HepG2 (cell line): ENCODE results near the gene ZFP90. TPM values are rescaled to one million over a fixed set of nuclear protein-coding genes. Genes with fewer than 3 reads are reported as not detected.

ENCODE experiments used
- CC2D1A ChIP-seq: sonication (generic); formaldehyde crosslinking; IDR thresholded peaks from 2 replicates; pipeline ENCODE4 v1.8.1; 2023; ENCODE audit warnings: mild to moderate bottlenecking, missing genetic modification reagents
- DNMT3B ChIP-seq: conservative IDR thresholded peaks from 2 replicates; pipeline ENCODE4 v1.6.1; 2016; ENCODE audit warnings: missing biosample characterization, control low read depth
- FIP1L1 ChIP-seq: fragments of 200-400 bp; formaldehyde crosslinking; IDR thresholded peaks from 2 replicates; pipeline ENCODE4 v1.6.1; 2018; ENCODE audit warnings: low read depth, mild to moderate bottlenecking, low read length, moderate library complexity, borderline replicate concordance; ENCODE audit not compliant: insufficient read depth
- GFI1 ChIP-seq: sonication (generic); formaldehyde crosslinking; IDR thresholded peaks from 2 replicates; pipeline ENCODE4 v1.5.0; 2020; ENCODE audit warnings: missing genetic modification reagents, mild to moderate bottlenecking, borderline replicate concordance
- MIER2 ChIP-seq: IDR thresholded peaks from 2 replicates; pipeline ENCODE4 v1.6.1; 2016; ENCODE audit warnings: missing biosample characterization, missing genetic modification reagents
- MTA3 ChIP-seq: sonication (generic); formaldehyde crosslinking; IDR thresholded peaks from 2 replicates; pipeline ENCODE4 v1.4.0; 2020; ENCODE audit warnings: missing genetic modification reagents
- NFYB ChIP-seq: sonication (generic); formaldehyde crosslinking; IDR thresholded peaks from 2 replicates; pipeline ENCODE4 v1.4.0; 2020; ENCODE audit warnings: missing genetic modification reagents
- NR1H2 ChIP-seq: sonication (generic); formaldehyde crosslinking; IDR thresholded peaks from 2 replicates; pipeline ENCODE4 v1.8.1; 2022; ENCODE audit warnings: low read depth, missing genetic modification reagents, borderline replicate concordance
- PHB2 ChIP-seq: fragments of 450-650 bp; IDR thresholded peaks from 2 replicates; pipeline ENCODE4 v1.6.1; 2018; ENCODE audit not compliant: partially characterized antibody
- PHF5A ChIP-seq: IDR thresholded peaks from one replicate; pipeline ENCODE4 v1.6.1; 2018; ENCODE audit warnings: low read depth, missing genetic modification reagents; ENCODE audit not compliant: unreplicated experiment
- RBFOX2 ChIP-seq: fragments of 200-400 bp; formaldehyde crosslinking; IDR thresholded peaks from 2 replicates; pipeline ENCODE4 v1.6.1; 2017; ENCODE audit warnings: low read depth, mild to moderate bottlenecking, low read length
- XBP1 ChIP-seq: sonication (generic); formaldehyde crosslinking; IDR thresholded peaks from 2 replicates; pipeline ENCODE4 v1.5.0; 2020; ENCODE audit warnings: missing genetic modification reagents
- ZFP62 ChIP-seq: sonication (generic); formaldehyde crosslinking; IDR thresholded peaks from 2 replicates; pipeline ENCODE4 v1.4.0; 2020; ENCODE audit warnings: missing genetic modification reagents
- ZNF33A ChIP-seq: sonication (generic); formaldehyde crosslinking; IDR thresholded peaks from 2 replicates; pipeline ENCODE4 v1.5.1; 2020; ENCODE audit warnings: missing genetic modification reagents, mild to moderate bottlenecking, moderate library complexity, borderline replicate concordance
- ZNF33B ChIP-seq: sonication (generic); formaldehyde crosslinking; IDR thresholded peaks from 2 replicates; pipeline ENCODE4 v1.5.1; 2020; ENCODE audit warnings: mild to moderate bottlenecking, missing genetic modification reagents
- ZNF382 ChIP-seq: sonication (generic); formaldehyde crosslinking; IDR thresholded peaks from 2 replicates; pipeline ENCODE4 v1.5.0; 2020; ENCODE audit warnings: missing genetic modification reagents, mild to moderate bottlenecking, borderline replicate concordance
- ZNF615 ChIP-seq: sonication (generic); formaldehyde crosslinking; IDR thresholded peaks from 2 replicates; pipeline ENCODE4 v1.5.0; 2020; ENCODE audit warnings: mild to moderate bottlenecking, missing genetic modification reagents, borderline replicate concordance
- ZNF816 ChIP-seq: sonication (generic); formaldehyde crosslinking; IDR thresholded peaks from 2 replicates; pipeline ENCODE4 v1.8.0; 2022; ENCODE audit warnings: missing genetic modification reagents, mild to moderate bottlenecking, borderline replicate concordance
- polyA plus RNA-seq, 8 experiments: library from polyadenylated mRNA; depleted of rRNA in 3 of 8; stranded (reverse) in 7 of 8; unstranded in 1 of 8; fragments of >200 nt; fragmentation: Illumina TruSeq in 4 of 8; extraction: Trizol in 4 of 8; gene quantifications; 2 replicates each; pipeline versions ENCODE4 v1.2.1 to v1.2.3, GENCODE V29; 2011 to 2016; ENCODE audit warnings: low read depth in 4 of 8, missing spikeins in 1 of 8, mixed read lengths in 1 of 8; ENCODE audit not compliant: insufficient read depth in 1 of 8
- total RNA-seq, 5 experiments: library from RNA; depleted of rRNA; stranded (reverse); fragments of >200 nt; fragmentation: Illumina TruSeq; extraction: Trizol; gene quantifications; 2 replicates each; pipeline ENCODE4 v1.2.3, GENCODE V29; 2016; ENCODE audit warnings: low read depth in 1 of 5
- TF ChIP-seq, protein P1 (sequence below): sonication (generic); formaldehyde crosslinking; IDR thresholded peaks from 2 replicates; pipeline ENCODE4 v1.9.0; 2021; ENCODE audit warnings: missing genetic modification reagents, borderline replicate concordance
- TF ChIP-seq, protein P2 (sequence below): sonication (generic); formaldehyde crosslinking; conservative IDR thresholded peaks from 2 replicates; pipeline ENCODE4 v1.5.0; 2020; ENCODE audit warnings: missing genetic modification reagents
- TF ChIP-seq, protein P3 (sequence below): sonication (generic); formaldehyde crosslinking; IDR thresholded peaks from 2 replicates; pipeline ENCODE4 v1.4.0; 2020; ENCODE audit warnings: missing genetic modification reagents
- TF ChIP-seq, protein P4 (sequence below): sonication (generic); formaldehyde crosslinking; IDR thresholded peaks from 2 replicates; pipeline ENCODE4 v1.8.0; 2022; ENCODE audit warnings: missing genetic modification reagents, mild to moderate bottlenecking, inconsistent platforms, borderline replicate concordance
- TF ChIP-seq, protein P5 (sequence below): sonication (generic); formaldehyde crosslinking; IDR thresholded peaks from 2 replicates; pipeline ENCODE4 v1.8.0; 2023; ENCODE audit warnings: mild to moderate bottlenecking, missing genetic modification reagents

Gene ZFP90
- total and polyA plus RNA-seq, 2 of the 13 experiments (the other 11 are each of a cell fraction or from before 2014, with no cell fraction given), result 17.6 to 18.9 TPM

DNA sequence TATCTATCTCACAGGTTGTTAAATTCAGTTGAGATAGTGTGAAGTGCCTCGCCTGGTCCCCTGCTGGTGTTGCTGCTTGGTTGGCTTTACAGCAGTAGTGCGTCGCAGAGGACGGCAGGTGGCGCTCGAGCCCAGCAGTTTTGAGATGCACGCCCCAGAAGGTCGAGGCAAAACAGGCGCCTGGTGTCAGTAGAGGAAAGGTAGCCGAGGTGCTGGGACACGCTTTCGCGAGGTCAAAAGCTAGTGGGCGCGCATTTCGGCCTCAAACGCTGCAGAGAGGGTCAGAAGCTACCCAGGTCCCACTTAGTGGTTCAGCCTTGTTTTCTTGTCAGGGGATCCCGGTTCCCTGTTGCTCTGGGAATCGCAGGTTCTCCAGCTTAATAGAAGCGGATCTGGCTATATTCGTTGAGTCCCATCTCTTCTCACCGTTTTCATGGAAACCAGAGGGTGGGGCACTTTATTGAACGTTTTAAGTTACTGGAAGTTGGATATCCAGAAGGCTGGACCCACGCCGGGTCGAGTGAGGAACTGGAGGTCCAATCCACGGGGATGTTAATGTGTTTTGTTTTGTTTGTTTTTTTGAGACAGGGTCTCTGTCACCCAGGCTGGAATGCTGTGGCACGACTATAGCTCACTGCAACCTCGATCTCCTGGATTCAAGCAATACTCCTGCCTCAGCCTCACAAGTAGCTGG lies 10.3 kb upstream of the ZFP90 start (continued):
- TF ChIP-seq NR1H2 (CRISPR knock-in tag) (no peak), ZNF33A (no peak), PHF5A (CRISPR knock-in tag) (peak; percentile 68), RBFOX2 (no peak), GFI1 (no peak), DNMT3B (CRISPR knock-in tag) (peak; percentile 61; the same call in 1 of the 2 replicates), ZNF33B (CRISPR knock-in tag) (no peak), MIER2 (CRISPR knock-in tag) (peak; percentile 75), FIP1L1 (no peak), ZNF382 (CRISPR knock-in tag) (no peak), ZFP62 (CRISPR knock-in tag) (no peak), PHB2 (no peak), ZNF816 (CRISPR knock-in tag) (0 out of 2 replicates have a peak, but pooled peaks have one; percentile 22), ZNF615 (CRISPR knock-in tag) (no peak), CC2D1A (CRISPR knock-in tag) (no peak), NFYB (peak; percentile 27; the same call in 1 of the 2 replicates), XBP1 (CRISPR knock-in tag) (no peak), MTA3 (CRISPR knock-in tag) (no peak)
- TF ChIP-seq, protein P1, sequence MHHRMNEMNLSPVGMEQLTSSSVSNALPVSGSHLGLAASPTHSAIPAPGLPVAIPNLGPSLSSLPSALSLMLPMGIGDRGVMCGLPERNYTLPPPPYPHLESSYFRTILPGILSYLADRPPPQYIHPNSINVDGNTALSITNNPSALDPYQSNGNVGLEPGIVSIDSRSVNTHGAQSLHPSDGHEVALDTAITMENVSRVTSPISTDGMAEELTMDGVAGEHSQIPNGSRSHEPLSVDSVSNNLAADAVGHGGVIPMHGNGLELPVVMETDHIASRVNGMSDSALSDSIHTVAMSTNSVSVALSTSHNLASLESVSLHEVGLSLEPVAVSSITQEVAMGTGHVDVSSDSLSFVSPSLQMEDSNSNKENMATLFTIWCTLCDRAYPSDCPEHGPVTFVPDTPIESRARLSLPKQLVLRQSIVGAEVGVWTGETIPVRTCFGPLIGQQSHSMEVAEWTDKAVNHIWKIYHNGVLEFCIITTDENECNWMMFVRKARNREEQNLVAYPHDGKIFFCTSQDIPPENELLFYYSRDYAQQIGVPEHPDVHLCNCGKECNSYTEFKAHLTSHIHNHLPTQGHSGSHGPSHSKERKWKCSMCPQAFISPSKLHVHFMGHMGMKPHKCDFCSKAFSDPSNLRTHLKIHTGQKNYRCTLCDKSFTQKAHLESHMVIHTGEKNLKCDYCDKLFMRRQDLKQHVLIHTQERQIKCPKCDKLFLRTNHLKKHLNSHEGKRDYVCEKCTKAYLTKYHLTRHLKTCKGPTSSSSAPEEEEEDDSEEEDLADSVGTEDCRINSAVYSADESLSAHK (CRISPR knock-in tag), result no peak
- TF ChIP-seq, protein P2, sequence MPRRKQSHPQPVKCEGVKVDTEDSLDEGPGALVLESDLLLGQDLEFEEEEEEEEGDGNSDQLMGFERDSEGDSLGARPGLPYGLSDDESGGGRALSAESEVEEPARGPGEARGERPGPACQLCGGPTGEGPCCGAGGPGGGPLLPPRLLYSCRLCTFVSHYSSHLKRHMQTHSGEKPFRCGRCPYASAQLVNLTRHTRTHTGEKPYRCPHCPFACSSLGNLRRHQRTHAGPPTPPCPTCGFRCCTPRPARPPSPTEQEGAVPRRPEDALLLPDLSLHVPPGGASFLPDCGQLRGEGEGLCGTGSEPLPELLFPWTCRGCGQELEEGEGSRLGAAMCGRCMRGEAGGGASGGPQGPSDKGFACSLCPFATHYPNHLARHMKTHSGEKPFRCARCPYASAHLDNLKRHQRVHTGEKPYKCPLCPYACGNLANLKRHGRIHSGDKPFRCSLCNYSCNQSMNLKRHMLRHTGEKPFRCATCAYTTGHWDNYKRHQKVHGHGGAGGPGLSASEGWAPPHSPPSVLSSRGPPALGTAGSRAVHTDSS, result no peak
- TF ChIP-seq, protein P3, sequence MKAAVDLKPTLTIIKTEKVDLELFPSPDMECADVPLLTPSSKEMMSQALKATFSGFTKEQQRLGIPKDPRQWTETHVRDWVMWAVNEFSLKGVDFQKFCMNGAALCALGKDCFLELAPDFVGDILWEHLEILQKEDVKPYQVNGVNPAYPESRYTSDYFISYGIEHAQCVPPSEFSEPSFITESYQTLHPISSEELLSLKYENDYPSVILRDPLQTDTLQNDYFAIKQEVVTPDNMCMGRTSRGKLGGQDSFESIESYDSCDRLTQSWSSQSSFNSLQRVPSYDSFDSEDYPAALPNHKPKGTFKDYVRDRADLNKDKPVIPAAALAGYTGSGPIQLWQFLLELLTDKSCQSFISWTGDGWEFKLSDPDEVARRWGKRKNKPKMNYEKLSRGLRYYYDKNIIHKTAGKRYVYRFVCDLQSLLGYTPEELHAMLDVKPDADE, result no peak
- TF ChIP-seq, protein P4, sequence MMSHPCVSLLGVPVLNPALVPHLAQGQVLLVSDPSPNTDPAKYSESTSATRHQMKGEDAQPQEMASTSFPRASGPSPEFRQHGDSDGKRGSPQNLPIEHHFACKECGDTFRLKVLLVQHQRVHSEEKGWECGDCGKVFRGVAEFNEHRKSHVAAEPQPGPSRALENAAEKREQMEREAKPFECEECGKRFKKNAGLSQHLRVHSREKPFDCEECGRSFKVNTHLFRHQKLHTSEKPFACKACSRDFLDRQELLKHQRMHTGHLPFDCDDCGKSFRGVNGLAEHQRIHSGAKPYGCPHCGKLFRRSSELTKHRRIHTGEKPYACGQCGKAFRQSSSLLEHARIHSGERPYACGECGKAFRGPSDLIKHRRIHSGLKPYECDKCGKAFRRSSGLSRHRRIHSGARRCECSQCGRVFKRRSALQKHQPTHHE (CRISPR knock-in tag), result no peak
- TF ChIP-seq, protein P5, sequence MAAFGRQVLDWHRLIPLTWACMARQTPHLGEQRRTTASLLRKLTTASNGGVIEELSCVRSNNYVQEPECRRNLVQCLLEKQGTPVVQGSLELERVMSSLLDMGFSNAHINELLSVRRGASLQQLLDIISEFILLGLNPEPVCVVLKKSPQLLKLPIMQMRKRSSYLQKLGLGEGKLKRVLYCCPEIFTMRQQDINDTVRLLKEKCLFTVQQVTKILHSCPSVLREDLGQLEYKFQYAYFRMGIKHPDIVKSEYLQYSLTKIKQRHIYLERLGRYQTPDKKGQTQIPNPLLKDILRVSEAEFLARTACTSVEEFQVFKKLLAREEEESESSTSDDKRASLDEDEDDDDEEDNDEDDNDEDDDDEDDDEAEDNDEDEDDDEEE, result no peak
